IMR-90 (cell line): ENCODE measurements around the gene LRRC4C. TPM values are rescaled to one million over a fixed set of nuclear protein-coding genes. Genes with fewer than 3 reads are reported as not detected.

Experiments
- ATAC-seq: fragments of 200-7000 bp; cut with Tn5 transposase; 2 replicates; pipeline ENCODE4 v1.9.1; 2020; ENCODE audit warnings: low read depth, mild to moderate bottlenecking, moderate library complexity
- BruUV-seq: library from RNA; stranded (reverse); fragments of 400-500 nt; replicated peaks from 2 replicates; lab custom pipeline; 2021; lab: Mats Ljungman, UMichigan
- CTCF ChIA-PET: fragments of 300-600 bp; formaldehyde crosslinking; extraction: SDS; loops from one replicate; lab custom pipeline; 2021; ENCODE audit warnings: antibody characterized with exemption; lab: Yijun Ruan, JAX
- POLR2A ChIA-PET: fragments of 300-600 bp; sonication (Branson Sonifier 250); formaldehyde crosslinking; loops from one replicate; lab custom pipeline; 2022; ENCODE audit warnings: antibody characterized with exemption; ENCODE audit not compliant: unreplicated experiment; lab: Charles Lee
- DNase-seq: peaks from one replicate; pipeline ENCODE4 v3.0.0; 2013
- H2AFZ ChIP-seq: replicated peaks from 2 replicates; pipeline ENCODE3; 2013; ENCODE audit warnings: low read length, mild to moderate bottlenecking; ENCODE audit not compliant: poor library complexity
- H2AK5ac ChIP-seq: 2 replicates; pipeline ENCODE4 v1.6.1; 2013; ENCODE audit warnings: low read depth, low read length, inconsistent platforms
- H2AK9ac ChIP-seq: replicated peaks from 2 replicates; pipeline ENCODE3; 2013; ENCODE audit warnings: mild to moderate bottlenecking, low read depth, low read length, moderate library complexity; ENCODE audit not compliant: poor library complexity
- H2BK120ac ChIP-seq: 2 replicates; pipeline ENCODE4 v1.6.1; 2013; ENCODE audit warnings: low read depth, low read length, inconsistent platforms
- H2BK15ac ChIP-seq: 3 replicates; pipeline ENCODE4 v1.6.1; 2013; ENCODE audit warnings: low read depth, low read length, inconsistent platforms
- H2BK20ac ChIP-seq: 2 replicates; pipeline ENCODE4 v1.6.1; 2013; ENCODE audit warnings: low read depth, mild to moderate bottlenecking, inconsistent platforms, low read length, moderate library complexity
- H2BK5ac ChIP-seq: 2 replicates; pipeline ENCODE4 v1.6.1; 2013; ENCODE audit warnings: mild to moderate bottlenecking, low read depth, low read length, inconsistent platforms; ENCODE audit not compliant: poor library complexity, severe bottlenecking
- H3K14ac ChIP-seq: replicated peaks from 2 replicates; pipeline ENCODE4 v1.6.1; 2013; ENCODE audit warnings: low read depth, low read length, inconsistent platforms
- H3K18ac ChIP-seq: 2 replicates; pipeline ENCODE4 v1.6.1; 2013; ENCODE audit warnings: low read depth, low read length, control low read depth
- H3K23ac ChIP-seq: 2 replicates; pipeline ENCODE4 v1.6.1; 2013; ENCODE audit warnings: low read depth, low read length, inconsistent platforms
- H3K27ac ChIP-seq: 2 replicates; pipeline ENCODE4 v1.5.1; 2013; ENCODE audit warnings: mild to moderate bottlenecking, control low read depth, low read length; ENCODE audit not compliant: insufficient read depth
- H3K27me3 ChIP-seq: 2 replicates; pipeline ENCODE4 v1.6.1; 2013; ENCODE audit warnings: low read length; ENCODE audit not compliant: control insufficient read depth, insufficient read depth
- H3K36me3 ChIP-seq: 2 replicates; pipeline ENCODE4 v1.6.1; 2013; ENCODE audit warnings: low read length, mixed read lengths; ENCODE audit not compliant: control insufficient read depth, insufficient read depth
- H3K4ac ChIP-seq: 2 replicates; pipeline ENCODE4 v1.6.1; 2013; ENCODE audit warnings: low read depth, low read length, inconsistent platforms
- H3K4me1 ChIP-seq: 2 replicates; pipeline ENCODE4 v1.6.1; 2013; ENCODE audit warnings: low read length, mixed read lengths; ENCODE audit not compliant: control insufficient read depth, insufficient read depth
- H3K4me2 ChIP-seq: 2 replicates; pipeline ENCODE4 v1.6.1; 2013; ENCODE audit warnings: low read depth, mild to moderate bottlenecking, control low read depth, low read length, moderate library complexity
- H3K4me3 ChIP-seq: 2 replicates; pipeline ENCODE4 v1.5.1; 2013; ENCODE audit warnings: low read depth, mild to moderate bottlenecking, control low read depth, low read length, moderate library complexity; ENCODE audit not compliant: insufficient read depth
- H3K56ac ChIP-seq: 2 replicates; pipeline ENCODE4 v1.6.1; 2013; ENCODE audit warnings: low read length, inconsistent platforms; ENCODE audit not compliant: insufficient read depth; ENCODE audit errors: extremely low read depth
- H3K79me1 ChIP-seq, 2 experiments: 2 replicates each; pipeline ENCODE4 v1.6.1; 2013; ENCODE audit warnings: low read length in 2 of 2, inconsistent platforms in 1 of 2, low read depth in 1 of 2
- H3K9ac ChIP-seq: 2 replicates; pipeline ENCODE4 v1.6.1; 2013; ENCODE audit warnings: low read depth, low read length, control low read depth
- H3K9me1 ChIP-seq: 2 replicates; pipeline ENCODE4 v1.6.1; 2013; ENCODE audit warnings: low read length, inconsistent platforms; ENCODE audit not compliant: insufficient read depth
- H3K9me3 ChIP-seq: 2 replicates; pipeline ENCODE4 v1.6.1; 2013; ENCODE audit warnings: low read length; ENCODE audit not compliant: control insufficient read depth, insufficient read depth
- H4K20me1 ChIP-seq: 2 replicates; pipeline ENCODE4 v1.6.1; 2013; ENCODE audit warnings: low read length, inconsistent platforms; ENCODE audit not compliant: insufficient read depth
- H4K5ac ChIP-seq: 2 replicates; pipeline ENCODE4 v1.6.1; 2013; ENCODE audit warnings: mild to moderate bottlenecking, low read depth, low read length, control low read depth
- H4K8ac ChIP-seq, 2 experiments: 2 replicates each; pipeline ENCODE4 v1.6.1; 2013; ENCODE audit warnings: low read depth in 2 of 2, low read length in 2 of 2, control low read depth in 1 of 2, inconsistent platforms in 1 of 2
- H4K91ac ChIP-seq: 2 replicates; pipeline ENCODE4 v1.6.1; 2013; ENCODE audit warnings: low read depth, low read length, inconsistent platforms; ENCODE audit not compliant: insufficient read depth
- CEBPB ChIP-seq: IDR thresholded peaks from 2 replicates; pipeline ENCODE4 v1.6.1; 2012; ENCODE audit warnings: low read depth, low read length, improper control_type of control experiment
- RAD21 ChIP-seq: IDR thresholded peaks from 2 replicates; pipeline ENCODE4 v1.6.1; 2012; ENCODE audit warnings: low read length, improper control_type of control experiment
- SMC3 ChIP-seq: fragments of 150-350 bp; IDR thresholded peaks from 2 replicates; pipeline ENCODE4 v1.6.1; 2016; ENCODE audit warnings: low read depth, mild to moderate bottlenecking, antibody characterized with exemption, low read length, moderate library complexity
- WGBS, 2 experiments: methylation state at CpG; one replicate each; pipeline versions ENCODE4 v1.1.5 to v1.1.7; 2013; ENCODE audit warnings: missing lambda C conversion rate in 2 of 2; ENCODE audit not compliant: insufficient read length in 1 of 2; ENCODE audit errors: extremely low coverage in 2 of 2; 5-methylcytosine and 5-hydroxymethylcytosine counted together
- dilution Hi-C: fragments of 300-500 bp; cut with HindIII; formaldehyde crosslinking; loops from one replicate; pipeline ENCODE4 v1.14.3; 2018; ENCODE audit warnings: low sequenced_read_pairs; ENCODE audit not compliant: unreplicated experiment
- in situ Hi-C: fragments of 300-500 bp; cut with MboI; formaldehyde crosslinking; loops from 3 replicates; pipeline ENCODE4 v1.14.3; 2019; ENCODE audit warnings: low sequenced_read_pairs, inconsistent platforms, mixed read lengths
- intact Hi-C: fragments of 100-400 bp; cut with micrococcal nuclease; formaldehyde crosslinking; loops from 2 replicates; pipeline ENCODE4 v1.10.0; 2022
- polyA plus RNA-seq, 3 experiments: library from polyadenylated mRNA; depleted of rRNA; stranded (reverse); fragments of >200 nt; gene quantifications; 2 replicates each; pipeline ENCODE4 v1.2.3, GENCODE V29; 2012; ENCODE audit warnings: low replicate concordance in 1 of 3
- total RNA-seq: library from RNA; depleted of rRNA; stranded (reverse); fragments of >200 nt; gene quantifications from 2 replicates; pipeline ENCODE4 v1.2.3, GENCODE V29; 2012

LRRC4C gene
- total and polyA plus RNA-seq, 2 of the 4 experiments (the other 2 are of a cell fraction) = under 0.01 to 0.03 TPM

DNA sequence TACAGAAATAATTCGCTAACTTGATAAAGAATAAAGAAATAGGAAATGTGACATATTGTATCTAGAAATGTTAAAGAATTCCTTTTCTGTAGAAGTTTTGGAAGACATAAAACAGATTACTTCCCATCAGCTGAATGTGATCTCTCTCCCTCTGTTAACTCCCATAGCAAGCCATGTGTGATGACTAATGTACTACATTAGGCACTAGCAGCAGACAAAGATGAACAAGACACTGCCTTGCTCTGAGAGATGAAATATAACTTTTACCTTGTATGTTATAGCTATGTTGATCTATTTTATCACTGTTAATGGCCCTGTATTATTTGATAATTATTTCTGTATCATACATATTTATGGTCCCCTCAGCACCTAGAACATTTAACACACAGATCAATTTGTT lies 817.2 kb downstream of the LRRC4C start:
- Histone ChIP-seq H3K36me3 (no peaks in the 10 kb centered on the region), H4K5ac (no peak overlapping the region), H2AK9ac (no peak overlapping the region), H3K18ac (no peak overlapping the region), H2AFZ (no peak overlapping the region), H3K79me1 (no peaks in the 10 kb centered on the region), H3K9me3 (peaks cover 5% of the 10 kb centered on the region; the same call in 1 of the 2 replicates), H3K14ac (no peak overlapping the region), H4K20me1 (no peaks in the 10 kb centered on the region), H2BK20ac (no peak overlapping the region), H3K4me2 (no peak overlapping the region), H3K9ac (no peak overlapping the region), H3K4ac (no peak overlapping the region), H4K8ac (no peak overlapping the region), H3K56ac (no peak overlapping the region), H3K9me1 (no peaks in the 10 kb centered on the region), H2BK15ac (no peak overlapping the region), H3K4me1 (no peaks in the 10 kb centered on the region), H4K91ac (no peak overlapping the region), H3K27me3 (no peaks in the 10 kb centered on the region), H3K23ac (no peak overlapping the region), H2AK5ac (no peak overlapping the region), H3K4me3 (no peak overlapping the region), H3K27ac (no peak overlapping the region), H2BK5ac (no peak overlapping the region), H2BK120ac (no peak overlapping the region)
- ChIA-PET CTCF (no interaction called here), POLR2A (no interaction called here)
- TF ChIP-seq CEBPB = no peak
- no peak for TF ChIP-seq SMC3
- no peak for TF ChIP-seq RAD21
- no peak for DNase-seq
- no CpG with 5 or more reads among the region's 1 CpG for WGBS, 2 experiments
- BruUV-seq = no TSS peak
- dilution Hi-C loops (no loop called here), in situ Hi-C loops (no loop called here), intact Hi-C loops (no loop called here)
- ATAC-seq = no peak
